Ovary (tissue), 9 donors: Measurements from ENCODE around the gene TNKS1BP1. TPM values are rescaled to one million over a fixed set of nuclear protein-coding genes. Genes with fewer than 3 reads are reported as not detected.

Source experiments
- DNase-seq, 5 donors: peaks; one replicate each; pipeline ENCODE4 v3.0.0-alpha.2; 2019 to 2020
- H3K27ac ChIP-seq, 2 donors: fragments of 200-600 bp; one replicate each; pipeline versions ENCODE4 v1.5.1 to v1.8.0; 2019 to 2022
- H3K27me3 ChIP-seq: fragments of 200-600 bp; one replicate; pipeline ENCODE4 v1.8.0; 2022
- H3K36me3 ChIP-seq: fragments of 200-600 bp; sonication (generic); one replicate; pipeline ENCODE4 v1.5.1; 2019
- H3K4me1 ChIP-seq: one replicate; pipeline ENCODE4 v1.8.1; 2013; ENCODE audit warnings: mild to moderate bottlenecking, moderate library complexity; ENCODE audit not compliant: insufficient read depth
- H3K4me3 ChIP-seq: fragments of 200-600 bp; sonication (generic); one replicate; pipeline ENCODE4 v1.5.1; 2017
- H3K9me3 ChIP-seq, 2 donors: fragments of 200-600 bp in 1 of 2; sonication (generic) in 1 of 2; one replicate each; pipeline versions ENCODE4 v1.5.1 to v1.8.1; 2013 to 2019; ENCODE audit warnings: mild to moderate bottlenecking in 1 of 2, moderate library complexity in 1 of 2
- CTCF ChIP-seq, 3 donors: fragments of 450-650 bp in 2 of 3; fragments of 200-600 bp in 1 of 3; IDR thresholded peaks; one replicate each; pipeline versions ENCODE4 v1.5.1 to v1.8.0; 2016 to 2022; ENCODE audit warnings: antibody characterized with exemption in 3 of 3, mild to moderate bottlenecking in 1 of 3
- EP300 ChIP-seq: sonication (generic); formaldehyde crosslinking; IDR thresholded peaks from one replicate; pipeline ENCODE4 v1.6.1; 2017; ENCODE audit warnings: antibody characterized with exemption
- POLR2A ChIP-seq: fragments of 450-650 bp; IDR thresholded peaks from one replicate; pipeline ENCODE4 v1.6.1; 2017; ENCODE audit warnings: antibody characterized with exemption, mild to moderate bottlenecking, moderate library complexity
- WGBS, 3 donors: extraction: QIAGEN DNeasy Blood & Tissue Kit in 1 of 3; methylation state at CpG; one replicate each; pipeline versions ENCODE4 v1.1.5 to v1.1.7; 2013 to 2017; 5-methylcytosine and 5-hydroxymethylcytosine counted together
- intact Hi-C, 4 donors: fragments of 100-400 bp; cut with DNase I; formaldehyde crosslinking; loops; one replicate each; pipeline versions ENCODE4 v1.11.0 to v1.15.1; 2022 to 2023
- polyA plus RNA-seq, 2 donors: library from polyadenylated mRNA; stranded (reverse); fragments of 200-250 nt in 1 of 2; fragments of 350-450 nt in 1 of 2; fragmentation: Illumina TruSeq in 1 of 2; extraction: RNeasy Lipid Tissue Mini Kit (QIAGEN cat#74804) in 1 of 2; gene quantifications; one replicate each; pipeline ENCODE4 v1.2.3, GENCODE V29; 2013 to 2014
- total RNA-seq, 7 donors: library from RNA; depleted of rRNA in 2 of 7; stranded (reverse); fragments of >200 nt in 2 of 7; fragmentation: NEBNext Ultra II Directional in 3 of 7; extraction: Animal tissue kit (Norgen Biotek cat#: 25700) in 3 of 7; gene quantifications; one replicate each; pipeline versions ENCODE4 v1.1.0 to v1.2.4, GENCODE V29; 2016 to 2023
- donor health status: DM: no; HTN: no; CAD: no; lungs with moderate emphysema.
- donor health status: DM: no; HTN: no; CAD: no.
- donor health status: Bipolar disorder and iron deficiency.
- donor health status: DM: yes; HTN: yes; CAD: no.
- donor health status: DM: no; HTN: no; CAD: no.
- donor health status: DM: yes; HTN: yes; CAD: no.

TNKS1BP1 gene
- total and polyA plus RNA-seq, 9 donors, result 45.2 to 230 (median 132) TPM

GRCh38 chr11:57321388-57322255 lies 3.1 kb downstream of the TNKS1BP1 start:
- H3K9me3 ChIP-seq, result no peaks in the 10 kb centered on the region
- WGBS, 3 donors, result 7% methylated on average over 6 of the region's 6 CpGs
- no peaks in the 10 kb centered on the region for H3K36me3 ChIP-seq
- peak in 4 of 5 donors; percentile 39 to 72 (median 63) for DNase-seq
- peaks cover 35% of the 10 kb centered on the region for H3K4me1 ChIP-seq
- peak overlapping the region; percentile 63 for H3K4me3 ChIP-seq
- H3K27me3 ChIP-seq, result no peaks in the 10 kb centered on the region
- TF ChIP-seq EP300, result no peak
- peak; percentile 18 for TF ChIP-seq POLR2A
- peak overlapping the region; percentile 66 to 94 for H3K27ac ChIP-seq
- intact Hi-C loops, result loop anchor here in 2 of 4 donors (10.0 kb wide), 2 partner anchors 323 to 333 kb away; partner anchors contain the start of genes CLP1 (in 1 of the 2) and YPEL4 (in 1 of the 2)

- H3K27me3 ChIP-seq, result no peaks in the 10 kb centered on the region
- H3K9me3 ChIP-seq, result no peaks in the 10 kb centered on the region
- TF ChIP-seq CTCF (IDR thresholded peaks at IDR 0.05) (no peak), EP300 (no peak), POLR2A (no peak)
- no peaks in the 10 kb centered on the region for H3K36me3 ChIP-seq
- no peak for DNase-seq
- intact Hi-C loops, result loop anchor here in 2 of 4 donors (10.0 kb wide), 2 partner anchors 324 to 334 kb away; partner anchors contain the start of genes CLP1 (in 1 of the 2) and YPEL4 (in 1 of the 2)
- H3K27ac ChIP-seq, result peak overlapping the region in 1 of 2 donors; percentile 94
- H3K4me1 ChIP-seq, result peaks cover 35% of the 10 kb centered on the region
- peak overlapping the region; percentile 63 for H3K4me3 ChIP-seq
- 38 to 56% (median 50%) methylated on average over 2 of the region's 2 CpGs for WGBS, 3 donors
Measured at GRCh38 chr11:57320719-57321387, 3.9 kb downstream of the TNKS1BP1 start.

GRCh38 chr11:57320067-57320718 lies 4.6 kb downstream of the TNKS1BP1 start:
- Histone ChIP-seq H3K9me3 (no peaks in the 10 kb centered on the region), H3K36me3 (no peaks in the 10 kb centered on the region), H3K27ac (no peak overlapping the region), H3K4me1 (peaks cover 33% of the 10 kb centered on the region), H3K4me3 (no peak overlapping the region), H3K27me3 (no peaks in the 10 kb centered on the region)
- TF ChIP-seq EP300 (no peak), POLR2A (no peak), CTCF (IDR thresholded peaks at IDR 0.05) (no peak)
- WGBS, 3 donors, result 75 to 83% (median 76%) methylated on average over 22 of the region's 22 CpGs
- intact Hi-C loops, result loop anchor here in 2 of 4 donors (10.0 kb wide), 2 partner anchors 325 to 335 kb away; partner anchors contain the start of genes CLP1 (in 1 of the 2) and YPEL4 (in 1 of the 2)
- no peak for DNase-seq

GRCh38 chr11:57318178-57318577 lies 6.6 kb downstream of the TNKS1BP1 start:
- Histone ChIP-seq H3K9me3 (no peaks in the 10 kb centered on the region), H3K27ac (peak overlapping the region in 1 of 2 donors; percentile 10), H3K4me1 (peaks cover 32% of the 10 kb centered on the region), H3K4me3 (no peak overlapping the region), H3K36me3 (no peaks in the 10 kb centered on the region), H3K27me3 (no peaks in the 10 kb centered on the region)
- 5 to 25% (median 14%) methylated on average over 2 of the region's 2 CpGs for WGBS, 3 donors
- intact Hi-C loops, result no loop called here
- TF ChIP-seq POLR2A, result no peak
- no peak for TF ChIP-seq EP300
- TF ChIP-seq CTCF (IDR thresholded peaks at IDR 0.05), result no peak
- DNase-seq, result no peak
